ENCODE measurements around the gene QRICH1.

DNA sequence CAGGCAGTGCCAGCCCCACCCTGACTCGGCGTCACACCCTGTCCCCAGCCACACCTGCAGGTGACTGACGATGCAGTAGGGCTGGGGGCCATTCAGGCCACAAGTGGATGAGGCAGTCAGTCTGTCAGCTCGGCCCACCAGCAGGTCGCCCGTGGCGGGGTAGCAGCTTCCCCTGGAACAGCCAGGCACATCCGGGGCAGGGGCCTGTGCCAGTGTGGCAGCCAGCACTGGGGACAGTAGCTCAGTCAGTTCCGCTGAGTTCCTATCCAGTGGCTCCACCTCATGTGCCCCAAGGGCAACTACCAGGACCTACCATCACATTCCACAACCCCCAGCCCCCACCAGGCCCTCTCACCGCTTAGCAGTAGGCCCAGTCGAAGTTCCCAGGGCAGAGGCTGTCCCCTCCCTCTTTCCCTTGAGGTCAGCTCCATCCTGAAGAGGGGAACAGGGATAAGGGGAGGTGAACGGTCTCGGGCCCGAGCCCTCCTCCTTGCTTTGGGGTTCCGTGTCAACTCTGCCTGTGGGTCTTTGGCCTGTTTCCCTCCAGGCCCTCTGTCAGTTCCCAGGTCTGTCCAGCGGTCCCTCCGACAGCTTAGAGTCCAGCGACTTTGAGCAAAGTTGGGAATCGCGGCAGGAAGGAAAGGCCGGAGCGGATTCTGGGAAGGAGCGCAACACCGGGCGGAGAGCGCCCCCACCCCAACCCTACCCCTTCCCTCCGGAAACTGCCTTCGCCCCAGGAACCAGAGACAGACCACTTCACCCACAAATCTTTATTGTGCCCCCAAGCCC is 38.8 kb upstream of the QRICH1 start, which contains the start of gene LAMB2:
- TF ChIP-seq, protein P1, sequence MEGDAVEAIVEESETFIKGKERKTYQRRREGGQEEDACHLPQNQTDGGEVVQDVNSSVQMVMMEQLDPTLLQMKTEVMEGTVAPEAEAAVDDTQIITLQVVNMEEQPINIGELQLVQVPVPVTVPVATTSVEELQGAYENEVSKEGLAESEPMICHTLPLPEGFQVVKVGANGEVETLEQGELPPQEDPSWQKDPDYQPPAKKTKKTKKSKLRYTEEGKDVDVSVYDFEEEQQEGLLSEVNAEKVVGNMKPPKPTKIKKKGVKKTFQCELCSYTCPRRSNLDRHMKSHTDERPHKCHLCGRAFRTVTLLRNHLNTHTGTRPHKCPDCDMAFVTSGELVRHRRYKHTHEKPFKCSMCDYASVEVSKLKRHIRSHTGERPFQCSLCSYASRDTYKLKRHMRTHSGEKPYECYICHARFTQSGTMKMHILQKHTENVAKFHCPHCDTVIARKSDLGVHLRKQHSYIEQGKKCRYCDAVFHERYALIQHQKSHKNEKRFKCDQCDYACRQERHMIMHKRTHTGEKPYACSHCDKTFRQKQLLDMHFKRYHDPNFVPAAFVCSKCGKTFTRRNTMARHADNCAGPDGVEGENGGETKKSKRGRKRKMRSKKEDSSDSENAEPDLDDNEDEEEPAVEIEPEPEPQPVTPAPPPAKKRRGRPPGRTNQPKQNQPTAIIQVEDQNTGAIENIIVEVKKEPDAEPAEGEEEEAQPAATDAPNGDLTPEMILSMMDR (conservative IDR thresholded peaks at IDR 0.05), result no peak
- TF ChIP-seq EZH2 (IDR thresholded peaks at IDR 0.05; ENCODE audit: low read depth), result no peak
